Mesendoderm (in vitro differentiated cells): ENCODE measurements around the gene EEF2K.

ENCODE experiments used
- DNase-seq: peaks from one replicate; pipeline ENCODE4 v3.0.0; 2013
- H2AK5ac ChIP-seq: 2 replicates; pipeline ENCODE4 v1.6.1; 2013; ENCODE audit warnings: low read length, inconsistent platforms
- H2BK120ac ChIP-seq: 2 replicates; pipeline ENCODE4 v1.6.1; 2013; ENCODE audit warnings: low read depth, mild to moderate bottlenecking, low read length, moderate library complexity, mixed read lengths
- H2BK15ac ChIP-seq: replicated peaks from 2 replicates; pipeline ENCODE4 v1.6.1; 2013; ENCODE audit warnings: low read depth, mild to moderate bottlenecking, moderate library complexity
- H2BK5ac ChIP-seq: 2 replicates; pipeline ENCODE4 v1.6.1; 2013; ENCODE audit warnings: low read length, inconsistent platforms
- H3K18ac ChIP-seq: 2 replicates; pipeline ENCODE4 v1.6.1; 2013; ENCODE audit warnings: mild to moderate bottlenecking, low read length, mixed read lengths
- H3K23ac ChIP-seq: one replicate; pipeline ENCODE4 v1.6.1; 2013; ENCODE audit warnings: low read length
- H3K27ac ChIP-seq: 2 replicates; pipeline ENCODE4 v1.5.1; 2013; ENCODE audit warnings: low read depth, mild to moderate bottlenecking, inconsistent platforms, low read length, moderate library complexity
- H3K27me3 ChIP-seq: 2 replicates; pipeline ENCODE4 v1.6.1; 2013; ENCODE audit warnings: low read length, control low read depth, mild to moderate bottlenecking, inconsistent platforms; ENCODE audit not compliant: insufficient read depth, poor library complexity
- H3K36me3 ChIP-seq: 2 replicates; pipeline ENCODE4 v1.6.1; 2013; ENCODE audit warnings: low read length, inconsistent platforms; ENCODE audit not compliant: control insufficient read depth, insufficient read depth
- H3K4ac ChIP-seq: one replicate; pipeline ENCODE4 v1.6.1; 2013; ENCODE audit warnings: low read depth, mild to moderate bottlenecking, low read length, moderate library complexity
- H3K4me1 ChIP-seq: 2 replicates; pipeline ENCODE4 v1.6.1; 2013; ENCODE audit warnings: low read depth, low read length, inconsistent platforms; ENCODE audit not compliant: control insufficient read depth
- H3K4me2 ChIP-seq: 2 replicates; pipeline ENCODE4 v1.6.1; 2013; ENCODE audit warnings: low read length
- H3K4me3 ChIP-seq: 2 replicates; pipeline ENCODE4 v1.5.1; 2013; ENCODE audit warnings: mild to moderate bottlenecking, low read length
- H3K56ac ChIP-seq: one replicate; pipeline ENCODE4 v1.6.1; 2013; ENCODE audit warnings: low read length
- H3K79me1 ChIP-seq: 2 replicates; pipeline ENCODE4 v1.6.1; 2013; ENCODE audit warnings: low read length, inconsistent platforms
- H3K79me2 ChIP-seq: 2 replicates; pipeline ENCODE4 v1.6.1; 2013; ENCODE audit warnings: mild to moderate bottlenecking, low read length; ENCODE audit not compliant: control insufficient read depth, insufficient read depth
- H3K9ac ChIP-seq: 2 replicates; pipeline ENCODE4 v1.6.1; 2013; ENCODE audit warnings: low read length, inconsistent platforms
- H4K5ac ChIP-seq: one replicate; pipeline ENCODE4 v1.6.1; 2013; ENCODE audit warnings: low read length
- H4K8ac ChIP-seq: one replicate; pipeline ENCODE4 v1.6.1; 2013; ENCODE audit warnings: low read depth, mild to moderate bottlenecking, control low read depth, low read length, moderate library complexity
- WGBS: extraction: QIAGEN DNeasy Blood & Tissue Kit; methylation state at CpG from one replicate; pipeline ENCODE4 v1.1.7; 2013; ENCODE audit warnings: low lambda C conversion rate, missing lambda C conversion rate; ENCODE audit not compliant: insufficient coverage; ENCODE audit errors: extremely low coverage; 5-methylcytosine and 5-hydroxymethylcytosine counted together

EEF2K gene

GRCh38 chr16:22207715-22208360, 1.8 kb downstream of the EEF2K start:
- no peak for DNase-seq
- no peak overlapping the region for H3K9ac ChIP-seq
- H2BK15ac ChIP-seq = no peak overlapping the region
- H3K4me3 ChIP-seq = no peak overlapping the region
- H4K5ac ChIP-seq = no peak overlapping the region
- no peak overlapping the region for H2AK5ac ChIP-seq
- no peak overlapping the region for H3K23ac ChIP-seq
- H3K18ac ChIP-seq = no peak overlapping the region
- H3K4ac ChIP-seq = no peak overlapping the region
- no peak overlapping the region for H3K4me2 ChIP-seq
- no peak overlapping the region for H2BK120ac ChIP-seq
- peaks cover 7% of the 10 kb centered on the region for H3K79me1 ChIP-seq
- H4K8ac ChIP-seq = no peak overlapping the region
- H3K79me2 ChIP-seq = no peaks in the 10 kb centered on the region
- H3K56ac ChIP-seq = no peak overlapping the region
- H3K27me3 ChIP-seq = no peaks in the 10 kb centered on the region
- H2BK5ac ChIP-seq = no peak overlapping the region
- H3K36me3 ChIP-seq = no peaks in the 10 kb centered on the region
- WGBS = no CpG with 5 or more reads among the region's 10 CpGs
- H3K4me1 ChIP-seq = no peaks in the 10 kb centered on the region
- no peak overlapping the region for H3K27ac ChIP-seq

GRCh38 chr16:22210285-22210684, 4.2 kb downstream of the EEF2K start:
- Histone ChIP-seq H3K36me3 (no peaks in the 10 kb centered on the region), H2BK5ac (no peak overlapping the region), H3K79me2 (no peaks in the 10 kb centered on the region), H3K9ac (no peak overlapping the region), H4K8ac (no peak overlapping the region), H2AK5ac (no peak overlapping the region), H3K27me3 (no peaks in the 10 kb centered on the region), H3K18ac (no peak overlapping the region), H3K4me3 (no peak overlapping the region), H3K4me1 (no peaks in the 10 kb centered on the region), H4K5ac (no peak overlapping the region), H3K23ac (no peak overlapping the region), H2BK15ac (no peak overlapping the region), H3K4me2 (no peak overlapping the region), H2BK120ac (no peak overlapping the region), H3K79me1 (peaks cover 7% of the 10 kb centered on the region), H3K56ac (no peak overlapping the region), H3K27ac (no peak overlapping the region), H3K4ac (no peak overlapping the region)
- no peak for DNase-seq
- no CpG with 5 or more reads among the region's 6 CpGs for whole genome bisulfite sequencing

- H3K4me2 ChIP-seq = no peak overlapping the region
- no peak overlapping the region for H4K8ac ChIP-seq
- no CpG with 5 or more reads among the region's 2 CpGs for WGBS
- H3K36me3 ChIP-seq = no peaks in the 10 kb centered on the region
- H3K4me3 ChIP-seq = no peak overlapping the region
- no peak for DNase-seq
- H2BK5ac ChIP-seq = no peak overlapping the region
- H2BK120ac ChIP-seq = no peak overlapping the region
- H3K27me3 ChIP-seq = no peaks in the 10 kb centered on the region
- no peaks in the 10 kb centered on the region for H3K79me2 ChIP-seq
- no peak overlapping the region for H3K56ac ChIP-seq
- no peaks in the 10 kb centered on the region for H3K4me1 ChIP-seq
- H2AK5ac ChIP-seq = no peak overlapping the region
- H3K4ac ChIP-seq = no peak overlapping the region
- H3K23ac ChIP-seq = no peak overlapping the region
- H3K27ac ChIP-seq = no peak overlapping the region
- H4K5ac ChIP-seq = no peak overlapping the region
- H3K79me1 ChIP-seq = peaks cover 7% of the 10 kb centered on the region
- no peak overlapping the region for H3K9ac ChIP-seq
- no peak overlapping the region for H2BK15ac ChIP-seq
- no peak overlapping the region for H3K18ac ChIP-seq
These were observed 4.8 kb downstream of the EEF2K start for GRCh38 chr16:22210854-22211253.

- no CpG with 5 or more reads among the region's 4 CpGs for WGBS
- H2BK15ac ChIP-seq = no peak overlapping the region
- H3K4me1 ChIP-seq = no peaks in the 10 kb centered on the region
- H3K79me1 ChIP-seq = peaks cover 1% of the 10 kb centered on the region
- no peak overlapping the region for H2AK5ac ChIP-seq
- no peak overlapping the region for H3K56ac ChIP-seq
- H3K4me3 ChIP-seq = no peak overlapping the region
- no peak overlapping the region for H2BK5ac ChIP-seq
- H3K18ac ChIP-seq = no peak overlapping the region
- no peak overlapping the region for H3K4me2 ChIP-seq
- H3K23ac ChIP-seq = no peak overlapping the region
- H3K36me3 ChIP-seq = no peaks in the 10 kb centered on the region
- no peaks in the 10 kb centered on the region for H3K27me3 ChIP-seq
- no peak overlapping the region for H4K8ac ChIP-seq
- no peak overlapping the region for H3K27ac ChIP-seq
- no peak overlapping the region for H3K9ac ChIP-seq
- no peaks in the 10 kb centered on the region for H3K79me2 ChIP-seq
- H3K4ac ChIP-seq = no peak overlapping the region
- no peak overlapping the region for H2BK120ac ChIP-seq
- DNase-seq = no peak
- no peak overlapping the region for H4K5ac ChIP-seq
These were observed 7.2 kb downstream of the EEF2K start for GRCh38 chr16:22213236-22213635.

GRCh38 chr16:22213801-22214200, 7.7 kb downstream of the EEF2K start:
- H3K4ac ChIP-seq = no peak overlapping the region
- no peak overlapping the region for H3K23ac ChIP-seq
- DNase-seq = no peak
- no peak overlapping the region for H3K18ac ChIP-seq
- H4K5ac ChIP-seq = no peak overlapping the region
- H3K79me2 ChIP-seq = no peaks in the 10 kb centered on the region
- no peak overlapping the region for H2BK15ac ChIP-seq
- no peak overlapping the region for H2BK120ac ChIP-seq
- no CpG with 5 or more reads among the region's 3 CpGs for WGBS
- no peaks in the 10 kb centered on the region for H3K4me1 ChIP-seq
- no peak overlapping the region for H4K8ac ChIP-seq
- H3K9ac ChIP-seq = no peak overlapping the region
- no peak overlapping the region for H3K4me3 ChIP-seq
- H3K56ac ChIP-seq = no peak overlapping the region
- H3K79me1 ChIP-seq = peaks cover 1% of the 10 kb centered on the region
- no peaks in the 10 kb centered on the region for H3K36me3 ChIP-seq
- H3K4me2 ChIP-seq = no peak overlapping the region
- H3K27me3 ChIP-seq = no peaks in the 10 kb centered on the region
- H3K27ac ChIP-seq = no peak overlapping the region
- H2BK5ac ChIP-seq = no peak overlapping the region
- no peak overlapping the region for H2AK5ac ChIP-seq

- no peak overlapping the region for H2BK5ac ChIP-seq
- no peaks in the 10 kb centered on the region for H3K4me1 ChIP-seq
- no peak overlapping the region for H3K23ac ChIP-seq
- no peak overlapping the region for H2AK5ac ChIP-seq
- H2BK120ac ChIP-seq = no peak overlapping the region
- peaks cover 1% of the 10 kb centered on the region for H3K79me1 ChIP-seq
- no peak overlapping the region for H3K4me3 ChIP-seq
- no peak for DNase-seq
- H3K56ac ChIP-seq = no peak overlapping the region
- H3K18ac ChIP-seq = no peak overlapping the region
- no peak overlapping the region for H4K5ac ChIP-seq
- H3K4me2 ChIP-seq = no peak overlapping the region
- H3K27ac ChIP-seq = no peak overlapping the region
- no peak overlapping the region for H3K4ac ChIP-seq
- no peak overlapping the region for H2BK15ac ChIP-seq
- WGBS = no CpG with 5 or more reads among the region's 2 CpGs
- H4K8ac ChIP-seq = no peak overlapping the region
- no peak overlapping the region for H3K9ac ChIP-seq
- H3K79me2 ChIP-seq = no peaks in the 10 kb centered on the region
- H3K27me3 ChIP-seq = no peaks in the 10 kb centered on the region
- H3K36me3 ChIP-seq = no peaks in the 10 kb centered on the region
These were observed 8.3 kb downstream of the EEF2K start for GRCh38 chr16:22214402-22214801.
